ENCODE data around the gene TSPAN32. TPM values are rescaled to one million over a fixed set of nuclear protein-coding genes. Genes with fewer than 3 reads are reported as not detected.

TSPAN32 gene
- total and polyA plus RNA-seq, 10 of the 15 experiments (the other 5 are each of a cell fraction or from before 2014, with no cell fraction given), result 0.08 TPM; not detected in 9

- no peak overlapping the region for H3K4me3 ChIP-seq
- intact Hi-C loops (cut with micrococcal nuclease; ENCODE audit: unreplicated experiment), result no loop called here
- no peaks in the 10 kb centered on the region for H3K36me3 ChIP-seq (ENCODE audit: control insufficient read depth in 2 of 2, insufficient read depth in 2 of 2, low read length in 1 of 2)
- ChIA-PET RAD21 (ENCODE audit: unreplicated experiment) (no interaction called here), SMC1A (ENCODE audit: uncharacterized antibody, unreplicated experiment) (no interaction called here), POLR2A (no interaction called here), CTCF (no interaction called here)
- no TSS peak for BruUV-seq (replicated peaks)
- no peaks in the 10 kb centered on the region for H3K79me2 ChIP-seq (ENCODE audit: control insufficient read depth, insufficient read depth, low read length)
- H2AFZ ChIP-seq (ENCODE audit: control insufficient read depth, low read depth, low read length), result no peak overlapping the region
- H3K9ac ChIP-seq (ENCODE audit: control insufficient read depth, insufficient read depth, low read length), result no peak overlapping the region
- 19% methylated on average over 11 of the region's 11 CpGs for WGBS (ENCODE audit: insufficient coverage, insufficient replicate concordance, low lambda C conversion rate, missing lambda C conversion rate)
- H3K9me3 ChIP-seq (replicated peaks; ENCODE audit: control insufficient read depth, insufficient read depth, low read length), result no peaks in the 10 kb centered on the region; the same call in 2 of the 3 replicates
- TF ChIP-seq SMC3 (IDR thresholded peaks at IDR 0.05; ENCODE audit: borderline replicate concordance, low read length) (no peak), CHD1 (IDR thresholded peaks at IDR 0.05; ENCODE audit: low read depth, low read length) (no peak), KDM1A (IDR thresholded peaks at IDR 0.05; ENCODE audit: borderline replicate concordance) (no peak), SUZ12 (IDR thresholded peaks at IDR 0.05; ENCODE audit: unreplicated experiment) (no peak), ZSCAN29 (IDR thresholded peaks at IDR 0.05) (no peak), IRF3 (IDR thresholded peaks at IDR 0.05) (no peak), RFX5 (IDR thresholded peaks at IDR 0.05; ENCODE audit: low read depth, low read length) (no peak), HDAC6 (IDR thresholded peaks at IDR 0.05; ENCODE audit: unreplicated experiment) (no peak)
- H3K27me3 ChIP-seq (replicated peaks in 1 of 2; ENCODE audit: control insufficient read depth in 2 of 2, insufficient read depth in 2 of 2, low read length in 1 of 2), result no peaks in the 10 kb centered on the region
- no peak overlapping the region for H3K27ac ChIP-seq (ENCODE audit: control insufficient read depth, insufficient read depth)
- H3K4me2 ChIP-seq (ENCODE audit: control insufficient read depth, insufficient read depth), result no peak overlapping the region
- ATAC-seq (no peak), DNase-seq (ENCODE audit: low read depth, low spot score) (no peak), FAIRE-seq (no peak)
- in situ Hi-C loops (cut with MboI), result no loop called here
- H4K20me1 ChIP-seq (ENCODE audit: control insufficient read depth, insufficient read depth), result no peaks in the 10 kb centered on the region
- no peaks in the 10 kb centered on the region for H3K4me1 ChIP-seq (ENCODE audit: control insufficient read depth, insufficient read depth, low read length)
These were observed 25.2 kb downstream of the TSPAN32 start for GRCh38 chr11:2327032-2327431.

- ChIA-PET CTCF (no interaction called here), SMC1A (ENCODE audit: uncharacterized antibody, unreplicated experiment) (no interaction called here), RAD21 (ENCODE audit: unreplicated experiment) (no interaction called here), POLR2A (no interaction called here)
- DNase-seq (ENCODE audit: low read depth, low spot score), result no peak
- no peaks in the 10 kb centered on the region for H3K36me3 ChIP-seq (ENCODE audit: control insufficient read depth in 2 of 2, insufficient read depth in 2 of 2, low read length in 1 of 2)
- H3K4me2 ChIP-seq (ENCODE audit: control insufficient read depth, insufficient read depth), result no peak overlapping the region
- in situ Hi-C loops (cut with MboI), result no loop called here
- no peaks in the 10 kb centered on the region for H3K27me3 ChIP-seq (replicated peaks in 1 of 2; ENCODE audit: control insufficient read depth in 2 of 2, insufficient read depth in 2 of 2, low read length in 1 of 2)
- H3K9ac ChIP-seq (ENCODE audit: control insufficient read depth, insufficient read depth, low read length), result no peak overlapping the region
- intact Hi-C loops (cut with micrococcal nuclease; ENCODE audit: unreplicated experiment), result no loop called here
- no peaks in the 10 kb centered on the region for H3K79me2 ChIP-seq (ENCODE audit: control insufficient read depth, insufficient read depth, low read length)
- H3K4me3 ChIP-seq, result no peak overlapping the region
- H4K20me1 ChIP-seq (ENCODE audit: control insufficient read depth, insufficient read depth), result no peaks in the 10 kb centered on the region
- no peak for TF ChIP-seq ATF7 (IDR thresholded peaks at IDR 0.05; ENCODE audit: low read depth)
- TF ChIP-seq FOS (IDR thresholded peaks at IDR 0.05; ENCODE audit: borderline replicate concordance, extremely low read depth, insufficient read length), result no peak
- TF ChIP-seq POLR2A (IDR thresholded peaks at IDR 0.05; ENCODE audit: low read depth, low read length), result no peak
- no peak for TF ChIP-seq CHD4 (IDR thresholded peaks at IDR 0.05)
- no peak for TF ChIP-seq IRF3 (IDR thresholded peaks at IDR 0.05)
- no peak for TF ChIP-seq HCFC1 (IDR thresholded peaks at IDR 0.05; ENCODE audit: low read length)
- no peak for TF ChIP-seq GABPA (IDR thresholded peaks at IDR 0.05; ENCODE audit: low read depth)
- TF ChIP-seq CREM (IDR thresholded peaks at IDR 0.05; ENCODE audit: low read depth), result no peak
- H3K9me3 ChIP-seq (replicated peaks; ENCODE audit: control insufficient read depth, insufficient read depth, low read length), result no peaks in the 10 kb centered on the region; the same call in 2 of the 3 replicates
- no peak for FAIRE-seq
- H3K4me1 ChIP-seq (ENCODE audit: control insufficient read depth, insufficient read depth, low read length), result no peaks in the 10 kb centered on the region
- no peak overlapping the region for H2AFZ ChIP-seq (ENCODE audit: control insufficient read depth, low read depth, low read length)
- H3K27ac ChIP-seq (ENCODE audit: control insufficient read depth, insufficient read depth), result no peak overlapping the region
- no peak for ATAC-seq
- BruUV-seq (replicated peaks), result no TSS peak
- 48% methylated on average over 11 of the region's 11 CpGs for WGBS (ENCODE audit: insufficient coverage, insufficient replicate concordance, low lambda C conversion rate, missing lambda C conversion rate)
These were observed 26.2 kb downstream of the TSPAN32 start for GRCh38 chr11:2328021-2328420.

All from GM12878 (cell line).